Fibroblast of lung (primary cell): ENCODE results near the gene TRIM73. TPM values are rescaled to one million over a fixed set of nuclear protein-coding genes. Genes with fewer than 3 reads are reported as not detected.
A peak's percentile ranks its signal among the peaks of the same experiment; 100 is the strongest.
"Not testable (repeated sequence)": the region's sequence is repeated elsewhere in the genome, so short reads cannot be mapped to it uniquely, and the experiment has no call there.

ENCODE experiments used
- DNase-seq, 2 donors: peaks; one replicate each; pipeline versions ENCODE4 v3.0.0 to v3.0.0-alpha.2; 2010; ENCODE audit warnings: low read depth in 2 of 2
- H2AFZ ChIP-seq: 2 replicates; pipeline ENCODE4 v1.5.1; 2012; ENCODE audit warnings: low read length, control low read depth, inconsistent platforms
- H3K27ac ChIP-seq: 2 replicates; pipeline ENCODE4 v1.5.1; 2011; ENCODE audit warnings: low read length, control low read depth; ENCODE audit not compliant: insufficient read depth
- H3K27me3 ChIP-seq: 2 replicates; pipeline ENCODE4 v1.5.1; 2011; ENCODE audit warnings: mild to moderate bottlenecking, low read length; ENCODE audit not compliant: control insufficient read depth, insufficient read depth
- H3K36me3 ChIP-seq: 2 replicates; pipeline ENCODE4 v1.5.1; 2011; ENCODE audit warnings: low read length; ENCODE audit not compliant: control insufficient read depth, insufficient read depth
- H3K4me1 ChIP-seq: 2 replicates; pipeline ENCODE4 v1.5.1; 2011; ENCODE audit warnings: low read length; ENCODE audit not compliant: control insufficient read depth, insufficient read depth; ENCODE audit errors: extremely low read depth
- H3K4me2 ChIP-seq: 2 replicates; pipeline ENCODE4 v1.5.1; 2011; ENCODE audit warnings: low read length, control low read depth; ENCODE audit not compliant: insufficient read depth; ENCODE audit errors: extremely low read depth
- H3K4me3 ChIP-seq, 4 experiments: fragments of 200-600 bp in 1 of 4; sonication (generic) in 1 of 4; replicated peaks in 1 of 4; 2 replicates each; pipeline ENCODE4 v1.5.1; 2011 to 2016; ENCODE audit warnings: low read length in 4 of 4, low read depth in 3 of 4, mild to moderate bottlenecking in 3 of 4, control low read depth in 2 of 4, inconsistent platforms in 1 of 4, mixed read lengths in 1 of 4; ENCODE audit not compliant: insufficient read depth in 1 of 4; ENCODE audit errors: control extremely low read depth in 1 of 4
- H3K79me2 ChIP-seq: 2 replicates; pipeline ENCODE4 v1.5.1; 2012; ENCODE audit warnings: mild to moderate bottlenecking, low read length, inconsistent platforms; ENCODE audit not compliant: control insufficient read depth, insufficient read depth
- H3K9ac ChIP-seq: 2 replicates; pipeline ENCODE4 v1.5.1; 2011; ENCODE audit warnings: mild to moderate bottlenecking, low read length, control low read depth; ENCODE audit not compliant: insufficient read depth
- H3K9me3 ChIP-seq: 2 replicates; pipeline ENCODE4 v1.5.1; 2012; ENCODE audit warnings: low read depth, low read length; ENCODE audit not compliant: control insufficient read depth, insufficient read depth
- H4K20me1 ChIP-seq: 2 replicates; pipeline ENCODE4 v1.5.1; 2011; ENCODE audit warnings: low read length; ENCODE audit not compliant: control insufficient read depth, insufficient read depth; ENCODE audit errors: extremely low read depth
- polyA plus RNA-seq, 2 donors: library from polyadenylated mRNA; depleted of rRNA in 1 of 2; stranded (reverse) in 1 of 2; unstranded in 1 of 2; fragments of >200 nt; gene quantifications; 2 replicates each; pipeline ENCODE4 v1.2.1, GENCODE V29; 2011 to 2012; ENCODE audit warnings: missing spikeins in 1 of 2
- total RNA-seq: library from RNA; depleted of rRNA; stranded (reverse); fragments of >200 nt; gene quantifications from 2 replicates; pipeline ENCODE4 v1.2.1, GENCODE V29; 2014
- TF ChIP-seq, protein P1 (sequence below), 2 donors: IDR thresholded peaks in 1 of 2; conservative IDR thresholded peaks in 1 of 2; 1 replicate in 1 of 2; 2 replicates in 1 of 2; pipeline ENCODE4 v1.5.1; 2011 to 2012; ENCODE audit warnings: low read length in 2 of 2, control low read depth in 1 of 2, inconsistent platforms in 1 of 2, low read depth in 1 of 2, mild to moderate bottlenecking in 1 of 2

Gene TRIM73
- total and polyA plus RNA-seq, 2 donors (not counting 1 experiment from before 2014, with no cell fraction given), result 0.03 to 1.3 TPM

DNA sequence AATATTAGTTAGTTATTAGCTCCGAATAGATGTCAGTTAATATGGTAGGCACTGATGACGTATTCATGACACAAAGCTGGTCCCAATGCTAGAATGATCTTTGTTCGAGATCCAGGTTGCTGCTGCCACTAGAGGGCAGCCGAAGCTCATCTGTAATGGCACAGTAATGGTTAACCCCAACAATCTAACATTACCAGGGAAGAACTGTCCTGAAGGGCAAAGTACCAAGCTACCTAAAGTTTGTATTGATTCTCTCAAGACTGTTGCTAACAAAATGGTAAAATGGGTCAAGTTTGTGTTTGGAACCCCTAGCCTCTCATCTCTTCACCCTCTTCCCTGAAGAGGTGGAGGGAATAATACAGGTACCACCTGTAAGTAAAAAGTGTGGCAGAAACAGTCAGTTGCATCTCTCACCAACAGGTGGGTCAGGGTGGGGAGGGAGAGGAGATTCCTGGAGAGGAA is 57.1 kb downstream of the TRIM73 start:
- not testable (repeated sequence) for H3K4me3 ChIP-seq, H3K4me2 ChIP-seq, H3K27ac ChIP-seq, H4K20me1 ChIP-seq, H3K4me1 ChIP-seq, H3K36me3 ChIP-seq, H3K9ac ChIP-seq, H2AFZ ChIP-seq, H3K9me3 ChIP-seq, DNase-seq, H3K27me3 ChIP-seq, H3K79me2 ChIP-seq
- TF ChIP-seq, protein P1, sequence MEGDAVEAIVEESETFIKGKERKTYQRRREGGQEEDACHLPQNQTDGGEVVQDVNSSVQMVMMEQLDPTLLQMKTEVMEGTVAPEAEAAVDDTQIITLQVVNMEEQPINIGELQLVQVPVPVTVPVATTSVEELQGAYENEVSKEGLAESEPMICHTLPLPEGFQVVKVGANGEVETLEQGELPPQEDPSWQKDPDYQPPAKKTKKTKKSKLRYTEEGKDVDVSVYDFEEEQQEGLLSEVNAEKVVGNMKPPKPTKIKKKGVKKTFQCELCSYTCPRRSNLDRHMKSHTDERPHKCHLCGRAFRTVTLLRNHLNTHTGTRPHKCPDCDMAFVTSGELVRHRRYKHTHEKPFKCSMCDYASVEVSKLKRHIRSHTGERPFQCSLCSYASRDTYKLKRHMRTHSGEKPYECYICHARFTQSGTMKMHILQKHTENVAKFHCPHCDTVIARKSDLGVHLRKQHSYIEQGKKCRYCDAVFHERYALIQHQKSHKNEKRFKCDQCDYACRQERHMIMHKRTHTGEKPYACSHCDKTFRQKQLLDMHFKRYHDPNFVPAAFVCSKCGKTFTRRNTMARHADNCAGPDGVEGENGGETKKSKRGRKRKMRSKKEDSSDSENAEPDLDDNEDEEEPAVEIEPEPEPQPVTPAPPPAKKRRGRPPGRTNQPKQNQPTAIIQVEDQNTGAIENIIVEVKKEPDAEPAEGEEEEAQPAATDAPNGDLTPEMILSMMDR (conservative IDR thresholded peaks at IDR 0.05 in 1 of 2, IDR thresholded peaks at IDR 0.05 in 1 of 2; ENCODE audit: low read depth in 1 of 2, low read length in 2 of 2), result peak; percentile 17 to 32

Other genes with a start within 250 kb of the TRIM73 start
- gene POM121C, start 90.7 kb downstream of the TRIM73 start, total RNA-seq, result 5.1 and 6.9 TPM in 2 replicates
- 14.7 and 15.5 TPM in 2 replicates for gene POM121C, start 90.7 kb downstream of the TRIM73 start, polyA plus RNA-seq
- not detected in 2 replicates for gene SPDYE5, start 96.7 kb downstream of the TRIM73 start, total RNA-seq
- not detected in 2 replicates for gene SPDYE5, start 96.7 kb downstream of the TRIM73 start, polyA plus RNA-seq